Measurements from ENCODE around the gene GDA. TPM values are rescaled to one million over a fixed set of nuclear protein-coding genes. Genes with fewer than 3 reads are reported as not detected.

Gene GDA
- total and polyA plus RNA-seq, 2 of the 8 experiments (the other 6 are each of a cell fraction or from before 2014, with no cell fraction given) = 0.35 to 3.0 TPM

GRCh38 chr9:72154468-72155285, 5.4 kb downstream of the GDA start:
- H3K27ac ChIP-seq (ENCODE audit: low read depth, low read length) = no peak overlapping the region
- H3K27me3 ChIP-seq (replicated peaks in 1 of 4; ENCODE audit: control insufficient read depth in 3 of 4, extremely low read depth in 1 of 4, insufficient read depth in 3 of 4, low read length in 3 of 4) = peaks cover 2 to 15% (median 10%) of the 10 kb centered on the region in 4 experiments
- H3K23ac ChIP-seq (ENCODE audit: insufficient read length) = no peak overlapping the region
- no peak overlapping the region for H3K18ac ChIP-seq (ENCODE audit: extremely low read depth, low read length)
- H3K79me1 ChIP-seq (ENCODE audit: low read depth, low read length) = no peaks in the 10 kb centered on the region
- FAIRE-seq (no peak), DNase-seq (ENCODE audit: low read depth in 1 of 2, low spot score in 2 of 2) (no peak)
- no peak overlapping the region for H3K9ac ChIP-seq (replicated peaks in 1 of 4; ENCODE audit: extremely low read depth in 1 of 4, low read depth in 3 of 4, low read length in 3 of 4)
- WGBS, 2 experiments (ENCODE audit: extremely low coverage in 1 of 2, insufficient coverage in 1 of 2, insufficient read length in 1 of 2, insufficient replicate concordance in 2 of 2, low coverage in 1 of 2, low lambda C conversion rate in 2 of 2, missing lambda C conversion rate in 1 of 2) = 89% methylated on average over 9 of the region's 9 CpGs; no CpG with 5 or more reads in 1 of the 2 experiments
- no peak overlapping the region for H2AFZ ChIP-seq (ENCODE audit: low read length)
- no peak overlapping the region for H2BK12ac ChIP-seq (ENCODE audit: low read depth, low read length)
- peaks cover 0 to 2% (median 0%) of the 10 kb centered on the region in 4 experiments; a peak in 2 of 7 replicates for H3K4me1 ChIP-seq (replicated peaks in 1 of 4; ENCODE audit: control insufficient read depth in 3 of 4, insufficient read depth in 4 of 4, low read length in 3 of 4)
- no peak overlapping the region for H3K56ac ChIP-seq (replicated peaks; ENCODE audit: insufficient read length, low read depth, low read length)
- no peak overlapping the region for H3K4me3 ChIP-seq (ENCODE audit: extremely low read depth in 1 of 4, insufficient read depth in 2 of 4, low read depth in 3 of 4, low read length in 4 of 4)
- H3K9me3 ChIP-seq (ENCODE audit: insufficient read depth in 2 of 2, low read depth in 1 of 2, low read length in 1 of 2) = no peaks in the 10 kb centered on the region
- H4K8ac ChIP-seq (ENCODE audit: extremely low read depth, insufficient read depth, low read length) = no peak overlapping the region
- H4K20me1 ChIP-seq (replicated peaks in 1 of 2; ENCODE audit: control insufficient read depth in 1 of 2, insufficient read depth in 2 of 2, low read length in 2 of 2) = no peaks in the 10 kb centered on the region
- H2AK5ac ChIP-seq (ENCODE audit: low read depth, low read length) = no peak overlapping the region
- H2BK120ac ChIP-seq (replicated peaks; ENCODE audit: low read depth, low read length) = no peak overlapping the region
- ChIA-PET CTCF (ENCODE audit: partially characterized antibody) (interaction anchor here (0.6 kb wide), 1 partner anchor 104 kb away, joined by 6 read pairs; no protein-coding TSS in a partner anchor), POLR2A (ENCODE audit: partially characterized antibody) (no interaction called here)
- peaks cover under 1% of the 10 kb centered on the region; the same call in 1 of the 2 replicates for H3K23me2 ChIP-seq (ENCODE audit: low read depth, low read length)
- no peak overlapping the region for H2BK15ac ChIP-seq (ENCODE audit: low read length)
- no peak overlapping the region for H2BK20ac ChIP-seq (ENCODE audit: low read length)
- H3K4me2 ChIP-seq (ENCODE audit: insufficient read depth in 1 of 2, low read depth in 2 of 2, low read length in 2 of 2) = no peak overlapping the region
- no peak overlapping the region for H4K91ac ChIP-seq (replicated peaks; ENCODE audit: insufficient read length, low read length)
- H4K5ac ChIP-seq (ENCODE audit: insufficient read length, low read depth, low read length) = no peak overlapping the region
- no peak overlapping the region for H3K4ac ChIP-seq (replicated peaks; ENCODE audit: insufficient read length, low read depth, low read length)
- no peaks in the 10 kb centered on the region for H3K36me3 ChIP-seq (ENCODE audit: control insufficient read depth in 2 of 4, insufficient read depth in 4 of 4, low read length in 3 of 4)
- no peak for TF ChIP-seq MAFK (IDR thresholded peaks at IDR 0.05; ENCODE audit: low read depth, low read length)
- no peak for TF ChIP-seq CREB1 (IDR thresholded peaks at IDR 0.05)
- no peak for TF ChIP-seq HDAC2 (IDR thresholded peaks at IDR 0.05; ENCODE audit: borderline replicate concordance in 1 of 2, low read depth in 2 of 2, low read length in 2 of 2)
- TF ChIP-seq BCL11A (IDR thresholded peaks at IDR 0.05; ENCODE audit: low read depth in 2 of 2, low read length in 2 of 2) = no peak
- no peak for TF ChIP-seq TAF7 (optimal IDR thresholded peaks at IDR 0.05; ENCODE audit: borderline replicate concordance, low read depth, low read length)
- TF ChIP-seq RBBP5 (IDR thresholded peaks at IDR 0.05; ENCODE audit: borderline replicate concordance, low read depth, low read length) = no peak
- no peak for TF ChIP-seq CHD1 (IDR thresholded peaks at IDR 0.05; ENCODE audit: low read depth, low read length)
- TF ChIP-seq RXRA (IDR thresholded peaks at IDR 0.05; ENCODE audit: insufficient read depth, low read depth, low read length) = no peak
- TF ChIP-seq EZH2 (IDR thresholded peaks at IDR 0.05; ENCODE audit: low read depth, low read length, severe bottlenecking) = no peak
- no peak for TF ChIP-seq CBX5 (IDR thresholded peaks at IDR 0.05; ENCODE audit: low read depth, low read length)
- TF ChIP-seq SIRT6 (IDR thresholded peaks at IDR 0.05; ENCODE audit: low read length) = no peak
- no peak for TF ChIP-seq CBX8 (IDR thresholded peaks at IDR 0.05; ENCODE audit: borderline replicate concordance, low read depth, low read length)
- no peak overlapping the region for H3K14ac ChIP-seq (ENCODE audit: insufficient read length)
- H2BK5ac ChIP-seq (ENCODE audit: low read depth, low read length) = no peak overlapping the region
- no peaks in the 10 kb centered on the region for H3K79me2 ChIP-seq (ENCODE audit: control insufficient read depth in 1 of 2, insufficient read depth in 2 of 2, low read length in 2 of 2)
